Parathyroid adenoma (tissue), 2 donors: ENCODE measurements around the gene TYROBP.
A peak's percentile ranks its signal among the peaks of the same experiment; 100 is the strongest.

Source experiments
- H2AFZ ChIP-seq: fragments of 300-600 bp; sonication (generic); one replicate; pipeline ENCODE4 v1.7.0; 2017; ENCODE audit warnings: antibody characterized with exemption, mild to moderate bottlenecking
- H3K27ac ChIP-seq: fragments of 300-600 bp; sonication (generic); one replicate; pipeline ENCODE4 v1.7.0; 2017
- H3K27me3 ChIP-seq: fragments of 300-600 bp; sonication (generic); one replicate; pipeline ENCODE4 v1.7.0; 2017; ENCODE audit warnings: low read length; ENCODE audit not compliant: control insufficient read depth, insufficient read depth
- H3K36me3 ChIP-seq: fragments of 300-600 bp; sonication (generic); one replicate; pipeline ENCODE4 v1.7.0; 2017; ENCODE audit warnings: low read length; ENCODE audit not compliant: control insufficient read depth, insufficient read depth
- H3K4me1 ChIP-seq: fragments of 300-600 bp; sonication (generic); one replicate; pipeline ENCODE4 v1.7.0; 2017; ENCODE audit warnings: control low read depth
- H3K4me2 ChIP-seq: fragments of 300-600 bp; sonication (generic); one replicate; pipeline ENCODE4 v1.7.0; 2017; ENCODE audit warnings: low read length
- H3K4me3 ChIP-seq: fragments of 300-600 bp; sonication (generic); one replicate; pipeline ENCODE4 v1.7.0; 2017; ENCODE audit warnings: low read depth, low read length
- H3K79me2 ChIP-seq: fragments of 300-600 bp; sonication (generic); one replicate; pipeline ENCODE4 v1.7.0; 2017; ENCODE audit warnings: control low read depth
- H3K9ac ChIP-seq: fragments of 300-600 bp; sonication (generic); one replicate; pipeline ENCODE4 v1.7.0; 2017; ENCODE audit warnings: mild to moderate bottlenecking
- H3K9me3 ChIP-seq: fragments of 300-600 bp; sonication (generic); one replicate; pipeline ENCODE4 v1.7.0; 2017; ENCODE audit warnings: low read length; ENCODE audit not compliant: control insufficient read depth
- TF ChIP-seq, protein P1 (sequence below): fragments of 300-600 bp; sonication (generic); IDR thresholded peaks from one replicate; pipeline ENCODE4 v1.7.0; 2017; ENCODE audit warnings: antibody characterized with exemption, mild to moderate bottlenecking
- donor health status: primary hyperparathyroidism.

TYROBP gene

DNA sequence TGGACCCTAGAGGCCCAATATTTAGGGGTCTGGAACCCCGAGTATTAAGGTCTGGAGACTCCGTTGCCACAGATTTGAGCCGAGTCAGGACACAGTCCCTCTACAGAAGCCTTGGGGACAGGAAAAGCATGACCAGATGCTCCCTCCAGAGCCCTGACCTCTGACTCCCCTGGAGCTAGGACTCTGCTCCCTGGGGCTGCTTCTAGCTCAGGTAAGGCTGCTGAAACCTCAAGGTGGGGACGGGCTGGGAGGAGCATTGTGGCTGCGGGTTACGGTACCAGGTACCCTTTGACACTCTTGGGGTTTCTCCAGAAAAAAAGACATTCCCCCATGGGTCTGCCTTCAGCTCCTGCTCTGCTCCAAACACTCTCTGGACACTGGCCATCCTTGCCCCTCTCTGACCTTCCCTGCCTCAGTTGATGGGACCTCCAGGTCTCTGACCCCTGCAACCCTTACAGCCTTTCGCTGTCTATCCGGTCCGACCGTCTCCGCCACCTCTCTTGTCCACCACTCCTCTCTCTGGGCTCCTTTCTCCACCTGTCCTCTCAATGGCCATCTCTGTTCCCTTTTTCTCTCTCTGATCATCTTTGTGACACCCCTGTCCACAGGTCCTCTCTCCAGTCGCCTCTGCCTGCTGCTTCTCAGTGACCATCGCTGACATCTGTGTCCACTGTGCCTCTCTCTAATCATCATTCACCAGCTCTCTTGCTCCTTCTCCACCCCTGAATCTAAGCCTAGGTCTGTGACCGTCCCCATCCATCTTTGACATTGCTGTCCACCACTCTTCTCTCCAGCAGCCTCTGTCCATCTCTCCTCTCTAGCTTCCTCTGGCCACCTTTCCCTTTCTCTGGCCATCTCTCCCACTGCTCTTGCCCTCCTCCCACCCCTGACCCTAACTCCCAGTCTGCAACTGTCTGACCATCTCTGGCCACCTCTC is 29.5 kb upstream of the TYROBP start:
- TF ChIP-seq, protein P1, sequence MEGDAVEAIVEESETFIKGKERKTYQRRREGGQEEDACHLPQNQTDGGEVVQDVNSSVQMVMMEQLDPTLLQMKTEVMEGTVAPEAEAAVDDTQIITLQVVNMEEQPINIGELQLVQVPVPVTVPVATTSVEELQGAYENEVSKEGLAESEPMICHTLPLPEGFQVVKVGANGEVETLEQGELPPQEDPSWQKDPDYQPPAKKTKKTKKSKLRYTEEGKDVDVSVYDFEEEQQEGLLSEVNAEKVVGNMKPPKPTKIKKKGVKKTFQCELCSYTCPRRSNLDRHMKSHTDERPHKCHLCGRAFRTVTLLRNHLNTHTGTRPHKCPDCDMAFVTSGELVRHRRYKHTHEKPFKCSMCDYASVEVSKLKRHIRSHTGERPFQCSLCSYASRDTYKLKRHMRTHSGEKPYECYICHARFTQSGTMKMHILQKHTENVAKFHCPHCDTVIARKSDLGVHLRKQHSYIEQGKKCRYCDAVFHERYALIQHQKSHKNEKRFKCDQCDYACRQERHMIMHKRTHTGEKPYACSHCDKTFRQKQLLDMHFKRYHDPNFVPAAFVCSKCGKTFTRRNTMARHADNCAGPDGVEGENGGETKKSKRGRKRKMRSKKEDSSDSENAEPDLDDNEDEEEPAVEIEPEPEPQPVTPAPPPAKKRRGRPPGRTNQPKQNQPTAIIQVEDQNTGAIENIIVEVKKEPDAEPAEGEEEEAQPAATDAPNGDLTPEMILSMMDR = no peak
- peak overlapping the region; percentile 5 for H3K27ac ChIP-seq
- peaks cover 10% of the 10 kb centered on the region for H3K4me1 ChIP-seq
- no peaks in the 10 kb centered on the region for H3K27me3 ChIP-seq
- peak overlapping the region; percentile 30 for H3K4me3 ChIP-seq
- no peaks in the 10 kb centered on the region for H3K36me3 ChIP-seq
- no peak overlapping the region for H3K9ac ChIP-seq
- H3K79me2 ChIP-seq = no peaks in the 10 kb centered on the region
- peak overlapping the region; percentile 86 for H3K4me2 ChIP-seq
- no peaks in the 10 kb centered on the region for H3K9me3 ChIP-seq
- H2AFZ ChIP-seq = no peak overlapping the region

DNA sequence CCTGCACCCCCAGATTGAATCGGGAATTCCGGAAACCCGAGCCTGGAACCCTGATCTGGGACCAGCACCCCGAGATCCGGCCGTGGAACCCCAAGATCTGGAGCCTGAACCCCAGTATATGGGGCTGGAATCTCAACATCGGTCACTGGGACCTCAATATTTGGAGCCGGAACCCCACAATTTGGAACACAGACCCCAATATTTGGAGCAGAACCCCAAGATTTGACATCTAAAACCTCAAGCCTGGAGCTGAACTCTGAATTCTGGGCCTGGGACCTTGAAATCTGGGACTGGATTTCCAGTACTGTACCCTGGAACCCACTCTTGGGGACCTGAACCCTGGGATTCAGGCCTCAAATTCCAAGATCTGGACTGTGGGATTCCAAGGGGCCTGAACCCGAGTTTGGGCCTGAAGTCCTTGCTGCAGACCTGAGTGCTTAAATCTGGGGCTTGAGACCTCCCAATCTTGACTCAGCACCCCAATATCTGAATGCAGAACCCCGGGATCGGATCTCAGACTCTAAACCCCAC is 28.7 kb upstream of the TYROBP start:
- Histone ChIP-seq H3K4me2 (peak overlapping the region; percentile 86), H3K4me3 (peak overlapping the region; percentile 63), H3K9me3 (no peaks in the 10 kb centered on the region), H3K9ac (peak overlapping the region; percentile 47), H3K27me3 (no peaks in the 10 kb centered on the region), H3K27ac (peak overlapping the region; percentile 69), H2AFZ (peak overlapping the region; percentile 67), H3K79me2 (no peaks in the 10 kb centered on the region), H3K4me1 (peaks cover 10% of the 10 kb centered on the region), H3K36me3 (no peaks in the 10 kb centered on the region)
- TF ChIP-seq, protein P1 = no peak

DNA sequence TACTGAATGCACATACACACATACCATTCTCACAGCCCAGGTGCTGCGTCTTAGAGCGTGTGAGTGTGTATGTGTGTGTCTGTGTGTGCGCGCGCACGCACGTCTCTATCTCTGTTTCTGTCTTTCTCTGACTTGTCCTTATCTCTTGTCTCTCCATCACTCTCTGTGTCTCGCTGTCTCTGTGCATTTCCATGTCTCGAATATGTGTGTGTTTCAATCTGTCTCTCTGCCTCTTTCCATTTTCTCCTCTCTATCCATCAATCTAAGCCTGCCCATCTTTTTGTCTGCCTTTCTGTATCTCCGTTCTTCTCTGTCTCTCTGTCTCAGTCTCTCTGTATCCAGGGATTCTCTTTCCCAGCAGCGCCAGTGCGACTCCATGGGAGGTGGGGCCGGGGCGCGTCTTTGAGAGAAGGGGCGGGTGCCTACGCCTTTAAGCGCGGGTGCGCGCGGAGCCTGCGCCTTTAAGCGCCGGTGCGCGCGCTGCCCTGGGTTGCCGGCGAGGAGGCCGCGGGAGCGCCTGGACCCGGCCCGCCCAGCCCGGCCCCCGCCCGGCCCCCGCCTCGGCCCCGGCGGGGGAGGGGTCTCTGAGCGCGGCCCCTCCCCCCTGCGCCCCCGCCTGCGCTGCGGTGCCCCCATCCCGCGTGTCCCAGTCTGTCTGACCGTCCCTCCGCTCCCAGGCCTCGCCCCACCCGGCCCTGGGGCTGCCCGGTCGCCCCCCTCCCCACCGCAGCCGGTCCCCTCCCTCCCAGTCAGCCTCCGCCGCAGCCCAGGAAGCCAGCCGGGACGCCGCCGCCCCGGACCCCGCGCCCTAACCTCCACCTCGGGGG is 28.0 kb upstream of the TYROBP start, which contains the start of gene LRFN3:
LRFN3 (plus strand) TSS at position 464 of the 827 bp plus-strand sequence. CDS start 3,052 bp downstream, outside the sequence.
- TF ChIP-seq, protein P1 = no peak
- Histone ChIP-seq H3K9ac (peak within 1 kb of the TSS; percentile 47), H3K4me1 (peaks cover 10% of the 10 kb centered on the region), H3K4me2 (peak within 1 kb of the TSS; percentile 86), H3K27ac (peak within 1 kb of the TSS; percentile 69), H3K79me2 (no peaks in the 10 kb centered on the region), H3K4me3 (peak within 1 kb of the TSS; percentile 73), H2AFZ (peak within 1 kb of the TSS; percentile 85), H3K27me3 (no peaks in the 10 kb centered on the region), H3K36me3 (no peaks in the 10 kb centered on the region), H3K9me3 (no peaks in the 10 kb centered on the region)

DNA sequence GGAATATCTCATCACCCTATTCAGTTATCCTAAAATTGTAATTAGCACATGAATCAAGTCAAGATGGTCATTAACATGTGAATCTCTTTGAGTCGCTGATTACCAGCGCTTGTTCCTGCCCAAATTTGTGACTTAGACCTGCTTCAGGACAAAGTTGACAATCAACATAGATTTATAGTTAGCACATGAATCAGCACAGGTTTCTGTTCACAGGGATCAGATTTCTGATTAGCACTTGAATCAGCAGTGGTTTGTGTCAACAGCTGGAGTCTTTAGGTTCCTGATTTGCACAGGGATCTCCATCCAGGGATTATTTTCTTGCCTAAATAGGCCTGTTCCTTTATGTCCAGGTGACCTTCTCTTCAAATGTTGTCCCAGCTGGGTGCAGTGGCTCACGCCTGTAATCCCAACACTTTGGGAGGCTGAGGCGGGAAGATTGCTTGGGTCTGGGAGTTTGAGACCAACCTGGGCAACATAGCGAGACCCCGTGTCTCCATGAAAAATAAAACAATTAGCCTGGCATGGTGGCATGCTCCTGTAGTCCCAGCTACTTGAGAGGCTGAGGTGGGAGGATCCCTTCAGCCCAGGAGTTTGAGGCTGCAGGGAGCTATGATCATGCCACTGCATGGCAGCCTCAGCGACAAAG is 24.3 kb upstream of the TYROBP start:
- no peaks in the 10 kb centered on the region for H3K79me2 ChIP-seq
- H3K4me3 ChIP-seq = no peak overlapping the region
- peaks cover 8% of the 10 kb centered on the region for H3K4me1 ChIP-seq
- H3K27ac ChIP-seq = no peak overlapping the region
- no peaks in the 10 kb centered on the region for H3K27me3 ChIP-seq
- H3K36me3 ChIP-seq = no peaks in the 10 kb centered on the region
- no peak overlapping the region for H3K4me2 ChIP-seq
- H3K9ac ChIP-seq = no peak overlapping the region
- TF ChIP-seq, protein P1 = no peak
- peak overlapping the region; percentile 40 for H2AFZ ChIP-seq
- H3K9me3 ChIP-seq = no peaks in the 10 kb centered on the region
